ENCODE data around the gene SPTSSB.

The SPTSSB gene

GRCh38 chr3:161337311-161337710, 34.0 kb downstream of the SPTSSB start:
- no peak for DNase-seq

GRCh38 chr3:161336661-161337060, 34.7 kb downstream of the SPTSSB start:
- no peak for DNase-seq

- no peak for DNase-seq
Observed at GRCh38 chr3:161333696-161334095, 37.6 kb downstream of the SPTSSB start.

GRCh38 chr3:161332792-161333191, 38.5 kb downstream of the SPTSSB start:
- no peak for DNase-seq

- DNase-seq = no peak
Observed at GRCh38 chr3:161325059-161325458, 46.3 kb downstream of the SPTSSB start.

GRCh38 chr3:161323926-161324621, 47.2 kb downstream of the SPTSSB start:
- no peak for DNase-seq

GRCh38 chr3:161322781-161323568, 48.3 kb downstream of the SPTSSB start:
- no peak for DNase-seq

GRCh38 chr3:161320837-161321236, 50.5 kb downstream of the SPTSSB start:
- no peak for DNase-seq

- DNase-seq = no peak
Observed at GRCh38 chr3:161319867-161320266, 51.5 kb downstream of the SPTSSB start.

GRCh38 chr3:161317077-161317476, 54.2 kb downstream of the SPTSSB start:
- no peak for DNase-seq

- no peak for DNase-seq
Observed at GRCh38 chr3:161316006-161316689, 55.2 kb downstream of the SPTSSB start.

GRCh38 chr3:161314836-161315395, 56.4 kb downstream of the SPTSSB start:
- DNase-seq = no peak

GRCh38 chr3:161310649-161311423, 60.5 kb downstream of the SPTSSB start:
- no peak for DNase-seq

- DNase-seq = no peak
Observed at GRCh38 chr3:161305095-161305991, 66.0 kb downstream of the SPTSSB start.

- DNase-seq = no peak
Observed at GRCh38 chr3:161296814-161297213, 74.5 kb downstream of the SPTSSB start.

GRCh38 chr3:161295325-161295724, 76.0 kb downstream of the SPTSSB start:
- no peak for DNase-seq

All from cerebellar nuclear complex (tissue), 1 donor.